ENCODE measurements around the gene CHN2. TPM values are rescaled to one million over a fixed set of nuclear protein-coding genes. Genes with fewer than 3 reads are reported as not detected.

CHN2 gene
- total RNA-seq, 1 experiment from 2014 or later = 0.15 TPM

DNA sequence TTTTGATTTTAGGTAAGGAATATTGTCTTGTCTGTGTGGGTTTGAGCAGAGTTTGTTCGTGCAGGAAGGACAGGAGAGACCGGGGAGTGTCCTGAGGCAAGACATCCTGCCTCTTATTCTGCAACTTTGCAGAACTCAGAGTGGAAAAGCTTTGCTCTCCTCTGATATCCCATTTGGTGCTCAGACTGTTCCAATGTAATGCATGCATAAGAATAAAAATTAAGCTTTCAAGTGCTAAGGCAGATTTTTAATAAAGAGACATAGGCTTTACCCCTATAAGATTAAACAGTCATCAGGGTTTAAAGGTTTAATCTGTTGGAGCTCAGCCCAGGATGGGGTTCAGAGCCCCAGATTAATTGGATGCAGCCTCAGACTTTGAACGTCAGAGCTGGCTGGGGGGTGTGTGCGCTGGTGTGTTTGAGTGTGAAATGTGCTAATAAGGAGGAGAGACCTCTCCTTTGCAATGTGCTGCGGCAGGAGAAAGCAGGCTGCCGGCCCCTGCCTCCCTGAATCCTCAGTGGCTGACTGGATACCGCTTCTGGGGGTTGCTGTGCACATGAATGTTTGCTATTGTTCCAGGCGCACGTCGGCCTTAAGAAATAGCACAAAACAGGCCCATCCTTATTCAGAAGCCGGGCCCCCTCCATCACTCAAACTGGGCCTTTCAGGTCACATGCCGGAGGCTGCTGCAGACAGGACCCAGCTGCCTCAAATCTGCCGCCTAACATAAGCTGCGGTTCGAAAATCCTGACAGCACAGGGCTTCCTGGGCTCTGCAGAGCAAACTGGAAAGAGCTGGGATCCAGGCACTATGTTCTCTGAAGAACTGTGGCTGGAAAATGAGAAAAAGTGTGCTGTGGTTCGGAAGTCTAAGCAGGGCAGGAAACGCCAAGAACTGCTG, 285.0 kb downstream of the CHN2 start:
- BruUV-seq (replicated peaks) = no TSS peak
- ATAC-seq (no peak), DNase-seq (ENCODE audit: low read depth, low spot score) (no peak)
- ChIA-PET CTCF (no interaction called here), POLR2A (no interaction called here)
- intact Hi-C loops (cut with micrococcal nuclease; ENCODE audit: unreplicated experiment) = no loop called here
- no peak overlapping the region for H3K4me3 ChIP-seq (ENCODE audit: low read depth in 2 of 2, low read length in 2 of 2)
- H3K9me3 ChIP-seq (ENCODE audit: control insufficient read depth, insufficient read depth, low read depth, low read length) = no peaks in the 10 kb centered on the region
- H3K27me3 ChIP-seq (ENCODE audit: control insufficient read depth, insufficient read depth, low read length) = peaks cover 8% of the 10 kb centered on the region
- no peaks in the 10 kb centered on the region for H3K4me1 ChIP-seq (ENCODE audit: control insufficient read depth, insufficient read depth, low read length)
- TF ChIP-seq POLR2AphosphoS5 (IDR thresholded peaks at IDR 0.05; ENCODE audit: low read depth, low read length) (no peak), REST (IDR thresholded peaks at IDR 0.05; ENCODE audit: insufficient read depth in 1 of 2, low read depth in 2 of 2, low read length in 1 of 2) (no peak), TCF7L2 (IDR thresholded peaks at IDR 0.05; ENCODE audit: low read depth, low read length) (no peak), SIN3A (IDR thresholded peaks at IDR 0.05; ENCODE audit: borderline replicate concordance, insufficient read depth, low read depth, low read length) (no peak)
- TF ChIP-seq, protein P1, sequence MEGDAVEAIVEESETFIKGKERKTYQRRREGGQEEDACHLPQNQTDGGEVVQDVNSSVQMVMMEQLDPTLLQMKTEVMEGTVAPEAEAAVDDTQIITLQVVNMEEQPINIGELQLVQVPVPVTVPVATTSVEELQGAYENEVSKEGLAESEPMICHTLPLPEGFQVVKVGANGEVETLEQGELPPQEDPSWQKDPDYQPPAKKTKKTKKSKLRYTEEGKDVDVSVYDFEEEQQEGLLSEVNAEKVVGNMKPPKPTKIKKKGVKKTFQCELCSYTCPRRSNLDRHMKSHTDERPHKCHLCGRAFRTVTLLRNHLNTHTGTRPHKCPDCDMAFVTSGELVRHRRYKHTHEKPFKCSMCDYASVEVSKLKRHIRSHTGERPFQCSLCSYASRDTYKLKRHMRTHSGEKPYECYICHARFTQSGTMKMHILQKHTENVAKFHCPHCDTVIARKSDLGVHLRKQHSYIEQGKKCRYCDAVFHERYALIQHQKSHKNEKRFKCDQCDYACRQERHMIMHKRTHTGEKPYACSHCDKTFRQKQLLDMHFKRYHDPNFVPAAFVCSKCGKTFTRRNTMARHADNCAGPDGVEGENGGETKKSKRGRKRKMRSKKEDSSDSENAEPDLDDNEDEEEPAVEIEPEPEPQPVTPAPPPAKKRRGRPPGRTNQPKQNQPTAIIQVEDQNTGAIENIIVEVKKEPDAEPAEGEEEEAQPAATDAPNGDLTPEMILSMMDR (IDR thresholded peaks at IDR 0.05) = no peak
- no peak overlapping the region for H3K27ac ChIP-seq (ENCODE audit: low read length)
- in situ Hi-C loops (cut with HindIII; ENCODE audit: low pct_unique_long_range_greater_than_20kb, low sequenced_read_pairs) = no loop called here
- H3K36me3 ChIP-seq (ENCODE audit: control insufficient read depth, insufficient read depth, low read length) = no peaks in the 10 kb centered on the region

DNA sequence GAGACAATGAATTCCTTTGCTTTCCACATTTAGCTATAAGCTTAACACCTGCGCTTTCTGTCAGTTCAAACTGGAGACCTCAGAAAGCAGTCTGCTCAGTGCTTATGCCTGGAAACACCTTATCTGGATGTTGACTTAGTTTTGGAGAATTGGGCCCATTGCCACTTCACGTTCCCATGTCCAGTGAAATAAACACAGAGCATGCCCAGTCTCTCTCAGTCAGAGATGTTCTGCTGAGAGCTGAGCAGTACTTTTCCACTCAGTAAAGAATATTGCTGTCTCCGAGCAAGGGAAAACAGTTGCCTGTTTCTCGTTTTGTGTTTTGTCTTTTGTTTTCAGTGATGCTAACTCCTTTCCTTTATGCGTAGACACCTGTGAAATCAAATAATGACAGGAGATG, 285.9 kb downstream of the CHN2 start:
- H3K27ac ChIP-seq (ENCODE audit: low read length) = no peak overlapping the region
- ATAC-seq (no peak), DNase-seq (ENCODE audit: low read depth, low spot score) (no peak)
- CTCF ChIA-PET = interaction anchor here (0.6 kb wide), 1 partner anchor 109 kb away, joined by 5 read pairs; no protein-coding TSS in a partner anchor
- no peaks in the 10 kb centered on the region for H3K36me3 ChIP-seq (ENCODE audit: control insufficient read depth, insufficient read depth, low read length)
- no peak overlapping the region for H3K4me3 ChIP-seq (ENCODE audit: low read depth in 2 of 2, low read length in 2 of 2)
- POLR2A ChIA-PET = no interaction called here
- no peaks in the 10 kb centered on the region for H3K9me3 ChIP-seq (ENCODE audit: control insufficient read depth, insufficient read depth, low read depth, low read length)
- TF ChIP-seq, protein P1 (IDR thresholded peaks at IDR 0.05) = no peak
- TF ChIP-seq TCF7L2 (IDR thresholded peaks at IDR 0.05; ENCODE audit: low read depth, low read length) (no peak), POLR2AphosphoS5 (IDR thresholded peaks at IDR 0.05; ENCODE audit: low read depth, low read length) (no peak), REST (IDR thresholded peaks at IDR 0.05; ENCODE audit: insufficient read depth in 1 of 2, low read depth in 2 of 2, low read length in 1 of 2) (no peak), SIN3A (IDR thresholded peaks at IDR 0.05; ENCODE audit: borderline replicate concordance, insufficient read depth, low read depth, low read length) (no peak)
- no peaks in the 10 kb centered on the region for H3K4me1 ChIP-seq (ENCODE audit: control insufficient read depth, insufficient read depth, low read length)
- BruUV-seq (replicated peaks) = no TSS peak
- H3K27me3 ChIP-seq (ENCODE audit: control insufficient read depth, insufficient read depth, low read length) = peaks cover 4% of the 10 kb centered on the region; the same call in 1 of the 2 replicates
- in situ Hi-C loops (cut with HindIII; ENCODE audit: low pct_unique_long_range_greater_than_20kb, low sequenced_read_pairs) (no loop called here), intact Hi-C loops (cut with micrococcal nuclease; ENCODE audit: unreplicated experiment) (no loop called here)

All from Panc1 (cell line).